HEK293 (cell line): ENCODE results near the gene STRN4.

Source experiments
- CTCF ChIA-PET: fragments of 350-600 bp; formaldehyde crosslinking; extraction: SDS; loops from one replicate; lab custom pipeline; 2021; ENCODE audit warnings: antibody characterized with exemption; lab: Yijun Ruan, JAX
- POLR2A ChIA-PET: fragments of 300-600 bp; formaldehyde crosslinking; extraction: SDS; loops from one replicate; lab custom pipeline; 2020; ENCODE audit warnings: antibody characterized with exemption, inconsistent platforms; lab: Yijun Ruan, JAX
- H3K27ac ChIP-seq: fragments of 200-500 bp; sonication (Bioruptor generic); 2 replicates; pipeline ENCODE4 v1.5.1; 2014; ENCODE audit warnings: low read depth, low read length, control low read depth, inconsistent platforms; ENCODE audit errors: extremely low read depth
- H3K36me3 ChIP-seq, 2 experiments: fragments of 200-500 bp in 1 of 2; sonication (Bioruptor generic) in 1 of 2; 1 replicate in 1 of 2; 2 replicates in 1 of 2; pipeline ENCODE4 v1.5.1; 2014 to 2017; ENCODE audit warnings: inconsistent platforms in 2 of 2, low read length in 2 of 2; ENCODE audit not compliant: control insufficient read depth in 2 of 2, insufficient read depth in 1 of 2
- H3K4me1 ChIP-seq: fragments of 200-500 bp; sonication (Bioruptor generic); 2 replicates; pipeline ENCODE4 v1.5.1; 2014; ENCODE audit warnings: mild to moderate bottlenecking, low read length, inconsistent platforms; ENCODE audit not compliant: control insufficient read depth, insufficient read depth
- H3K4me3 ChIP-seq: 2 replicates; pipeline ENCODE4 v1.5.1; 2011; ENCODE audit warnings: low read depth, mild to moderate bottlenecking, control low read depth, low read length, moderate library complexity
- H3K9me3 ChIP-seq: fragments of 200-500 bp; sonication (Bioruptor generic); 2 replicates; pipeline ENCODE4 v1.5.1; 2014; ENCODE audit warnings: low read depth, low read length, inconsistent platforms; ENCODE audit not compliant: control insufficient read depth, insufficient read depth
- BCL11A ChIP-seq: fragments of 450-650 bp; formaldehyde crosslinking; IDR thresholded peaks from 2 replicates; pipeline ENCODE4 v1.5.1; 2016; ENCODE audit warnings: low read depth, missing biosample characterization, missing genetic modification characterization
- CTCF ChIP-seq: fragments of 450-650 bp; formaldehyde crosslinking; IDR thresholded peaks from 2 replicates; pipeline ENCODE4 v1.5.1; 2016; ENCODE audit warnings: missing biosample characterization, missing genetic modification characterization
- EGR2 ChIP-seq: fragments of 450-650 bp; formaldehyde crosslinking; IDR thresholded peaks from 2 replicates; pipeline ENCODE4 v1.5.1; 2016; ENCODE audit warnings: low read depth, missing biosample characterization, missing genetic modification characterization
- GLIS2 ChIP-seq: fragments of 450-650 bp; formaldehyde crosslinking; IDR thresholded peaks from 2 replicates; pipeline ENCODE4 v1.5.1; 2016; ENCODE audit warnings: missing biosample characterization, missing genetic modification characterization
- KLF1 ChIP-seq: fragments of 450-650 bp; formaldehyde crosslinking; IDR thresholded peaks from 2 replicates; pipeline ENCODE4 v1.5.1; 2016; ENCODE audit warnings: missing biosample characterization, missing genetic modification characterization
- RBAK ChIP-seq: fragments of 450-650 bp; formaldehyde crosslinking; IDR thresholded peaks from 2 replicates; pipeline ENCODE4 v1.5.1; 2016; ENCODE audit warnings: missing biosample characterization, missing genetic modification characterization
- ZBTB11 ChIP-seq: fragments of 450-650 bp; formaldehyde crosslinking; conservative IDR thresholded peaks from 2 replicates; pipeline ENCODE4 v1.5.1; 2016; ENCODE audit warnings: low read depth, missing biosample characterization, missing genetic modification characterization
- ZBTB21 ChIP-seq: fragments of 450-650 bp; formaldehyde crosslinking; IDR thresholded peaks from 2 replicates; pipeline ENCODE4 v1.5.1; 2017; ENCODE audit warnings: missing biosample characterization, missing genetic modification characterization
- ZBTB6 ChIP-seq: fragments of 450-650 bp; formaldehyde crosslinking; IDR thresholded peaks from 2 replicates; pipeline ENCODE4 v1.5.1; 2017; ENCODE audit warnings: missing biosample characterization, missing genetic modification characterization
- ZEB2 ChIP-seq: fragments of 450-650 bp; formaldehyde crosslinking; IDR thresholded peaks from 2 replicates; pipeline ENCODE4 v1.5.1; 2016; ENCODE audit warnings: missing biosample characterization, missing genetic modification characterization
- ZFHX2 ChIP-seq: fragments of 450-650 bp; formaldehyde crosslinking; conservative IDR thresholded peaks from 2 replicates; pipeline ENCODE4 v1.5.1; 2016; ENCODE audit warnings: missing biosample characterization, missing genetic modification characterization
- ZNF155 ChIP-seq: fragments of 450-650 bp; formaldehyde crosslinking; IDR thresholded peaks from 2 replicates; pipeline ENCODE4 v1.5.1; 2016; ENCODE audit warnings: missing biosample characterization, missing genetic modification characterization
- ZNF423 ChIP-seq: fragments of 450-650 bp; formaldehyde crosslinking; IDR thresholded peaks from 2 replicates; pipeline ENCODE4 v1.5.1; 2016; ENCODE audit warnings: missing biosample characterization, missing genetic modification characterization
- ZNF473 ChIP-seq: fragments of 450-650 bp; formaldehyde crosslinking; IDR thresholded peaks from 2 replicates; pipeline ENCODE4 v1.5.1; 2017; ENCODE audit warnings: missing biosample characterization, missing genetic modification characterization
- ZNF626 ChIP-seq: fragments of 450-650 bp; sonication (Bioruptor Pico); formaldehyde crosslinking; IDR thresholded peaks from 2 replicates; pipeline ENCODE4 v1.5.1; 2018; ENCODE audit warnings: missing biosample characterization, missing genetic modification characterization, inconsistent platforms
- ZNF670 ChIP-seq: fragments of 450-650 bp; formaldehyde crosslinking; IDR thresholded peaks from 2 replicates; pipeline ENCODE4 v1.5.1; 2016; ENCODE audit warnings: missing biosample characterization, missing genetic modification characterization, low read depth
- ZNF692 ChIP-seq: fragments of 450-650 bp; formaldehyde crosslinking; IDR thresholded peaks from 2 replicates; pipeline ENCODE4 v1.5.1; 2016; ENCODE audit warnings: missing biosample characterization, missing genetic modification characterization
- TF ChIP-seq, protein P1 (sequence below): IDR thresholded peaks from 2 replicates; pipeline ENCODE4 v1.6.1; 2011; ENCODE audit warnings: mild to moderate bottlenecking, low read depth, low read length, borderline replicate concordance
- TF ChIP-seq, protein P2 (sequence below): fragments of 450-650 bp; IDR thresholded peaks from 2 replicates; pipeline ENCODE4 v1.5.1; 2018; ENCODE audit warnings: missing biosample characterization, mild to moderate bottlenecking, missing genetic modification characterization
- TF ChIP-seq, protein P3 (sequence below): fragments of 450-650 bp; formaldehyde crosslinking; IDR thresholded peaks from 2 replicates; pipeline ENCODE4 v1.5.1; 2016; ENCODE audit warnings: missing biosample characterization, missing genetic modification characterization

Gene STRN4

DNA sequence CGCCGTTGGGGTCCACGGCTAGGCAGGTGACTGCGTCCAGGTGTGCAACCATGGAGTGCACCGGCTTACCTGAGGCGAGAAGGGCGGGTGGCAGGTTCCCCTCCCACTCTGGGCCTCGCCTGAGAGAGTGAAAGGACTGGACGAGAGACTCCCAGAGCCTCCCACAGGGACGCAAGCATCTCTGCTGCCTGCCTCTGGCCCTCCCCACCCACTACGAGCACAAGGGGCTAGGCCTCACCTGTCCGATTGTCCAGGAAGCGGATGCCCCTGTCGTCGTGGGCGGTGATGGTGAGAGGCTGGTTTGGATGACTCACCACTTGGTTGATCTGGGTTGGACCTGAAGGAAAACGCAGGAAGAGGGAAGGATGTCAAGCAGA is 24.3 kb downstream of the STRN4 start:
- Histone ChIP-seq H3K4me1 (no peaks in the 10 kb centered on the region; the same call in 1 of the 2 replicates), H3K27ac (no peak overlapping the region), H3K36me3 (peaks cover 25 to 79% of the 10 kb centered on the region in 2 experiments; a peak in 2 of 3 replicates), H3K9me3 (no peaks in the 10 kb centered on the region), H3K4me3 (no peak overlapping the region)
- POLR2A ChIA-PET: no interaction called here
- CTCF ChIA-PET: no interaction called here
- TF ChIP-seq BCL11A (tag by site-specific recombination) (no peak), KLF1 (no peak), RBAK (tag by site-specific recombination) (no peak), EGR2 (tag by site-specific recombination) (0 out of 2 replicates have a peak, but pooled peaks have one; percentile 15), ZNF692 (tag by site-specific recombination) (no peak), ZBTB6 (no peak), ZFHX2 (tag by site-specific recombination) (peak; percentile 53)
- TF ChIP-seq, protein P1, sequence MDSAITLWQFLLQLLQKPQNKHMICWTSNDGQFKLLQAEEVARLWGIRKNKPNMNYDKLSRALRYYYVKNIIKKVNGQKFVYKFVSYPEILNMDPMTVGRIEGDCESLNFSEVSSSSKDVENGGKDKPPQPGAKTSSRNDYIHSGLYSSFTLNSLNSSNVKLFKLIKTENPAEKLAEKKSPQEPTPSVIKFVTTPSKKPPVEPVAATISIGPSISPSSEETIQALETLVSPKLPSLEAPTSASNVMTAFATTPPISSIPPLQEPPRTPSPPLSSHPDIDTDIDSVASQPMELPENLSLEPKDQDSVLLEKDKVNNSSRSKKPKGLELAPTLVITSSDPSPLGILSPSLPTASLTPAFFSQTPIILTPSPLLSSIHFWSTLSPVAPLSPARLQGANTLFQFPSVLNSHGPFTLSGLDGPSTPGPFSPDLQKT: no peak
- TF ChIP-seq, protein P2, sequence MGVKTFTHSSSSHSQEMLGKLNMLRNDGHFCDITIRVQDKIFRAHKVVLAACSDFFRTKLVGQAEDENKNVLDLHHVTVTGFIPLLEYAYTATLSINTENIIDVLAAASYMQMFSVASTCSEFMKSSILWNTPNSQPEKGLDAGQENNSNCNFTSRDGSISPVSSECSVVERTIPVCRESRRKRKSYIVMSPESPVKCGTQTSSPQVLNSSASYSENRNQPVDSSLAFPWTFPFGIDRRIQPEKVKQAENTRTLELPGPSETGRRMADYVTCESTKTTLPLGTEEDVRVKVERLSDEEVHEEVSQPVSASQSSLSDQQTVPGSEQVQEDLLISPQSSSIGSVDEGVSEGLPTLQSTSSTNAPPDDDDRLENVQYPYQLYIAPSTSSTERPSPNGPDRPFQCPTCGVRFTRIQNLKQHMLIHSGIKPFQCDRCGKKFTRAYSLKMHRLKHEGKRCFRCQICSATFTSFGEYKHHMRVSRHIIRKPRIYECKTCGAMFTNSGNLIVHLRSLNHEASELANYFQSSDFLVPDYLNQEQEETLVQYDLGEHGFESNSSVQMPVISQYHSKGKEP (tag by site-specific recombination): no peak
- TF ChIP-seq, protein P3, sequence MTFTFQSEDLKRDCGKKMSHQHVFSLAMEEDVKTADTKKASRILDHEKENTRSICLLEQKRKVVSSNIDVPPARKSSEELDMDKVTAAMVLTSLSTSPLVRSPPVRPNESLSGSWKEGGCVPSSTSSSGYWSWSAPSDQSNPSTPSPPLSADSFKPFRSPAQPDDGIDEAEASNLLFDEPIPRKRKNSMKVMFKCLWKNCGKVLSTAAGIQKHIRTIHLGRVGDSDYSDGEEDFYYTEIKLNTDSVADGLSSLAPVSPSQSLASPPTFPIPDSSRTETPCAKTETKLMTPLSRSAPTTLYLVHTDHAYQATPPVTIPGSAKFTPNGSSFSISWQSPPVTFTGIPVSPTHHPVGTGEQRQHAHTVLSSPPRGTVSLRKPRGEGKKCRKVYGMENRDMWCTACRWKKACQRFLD (tag by site-specific recombination): no peak

DNA sequence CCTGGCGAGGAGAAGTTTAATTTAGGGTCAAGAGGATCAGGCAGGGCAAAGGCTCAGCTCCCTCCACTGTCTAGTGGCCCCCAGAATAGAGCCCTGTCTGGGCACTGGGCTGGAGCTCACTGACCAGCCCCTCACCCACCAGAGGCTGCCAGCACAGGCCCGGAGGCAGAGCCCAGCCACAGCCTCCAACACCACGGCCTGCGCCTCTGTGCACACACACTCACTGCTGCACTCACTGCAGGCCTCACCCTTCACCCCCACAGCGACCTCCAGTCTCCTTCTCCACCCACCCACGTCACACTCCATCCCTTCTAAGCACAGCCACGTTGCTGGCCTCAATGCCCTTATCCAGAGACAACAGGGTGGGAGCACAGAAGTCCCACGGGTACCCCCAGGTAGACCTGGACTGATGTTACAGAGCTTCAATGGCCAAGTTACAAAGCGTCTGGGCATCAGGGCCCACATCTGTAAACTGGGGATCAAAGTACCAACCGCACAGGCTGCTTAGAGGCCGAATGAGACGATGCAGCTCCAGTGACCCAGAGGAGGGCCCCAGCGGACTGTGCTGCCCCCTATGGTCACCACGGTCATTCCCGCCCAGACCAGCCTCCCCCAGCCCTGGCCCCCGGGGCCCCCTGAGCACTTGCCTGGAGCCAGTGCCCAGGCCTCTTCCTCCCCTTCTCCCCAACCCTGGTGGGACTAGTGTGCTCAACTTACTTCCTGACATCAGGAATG is 24.8 kb downstream of the STRN4 start:
- no peak overlapping the region for H3K27ac ChIP-seq
- no peaks in the 10 kb centered on the region; the same call in 1 of the 2 replicates for H3K4me1 ChIP-seq
- ChIA-PET POLR2A (no interaction called here), CTCF (interaction anchor here (0.5 to 0.9 kb wide), 3 partner anchors 9 to 764 kb away, joined by 3 read pairs; no protein-coding TSS in a partner anchor)
- no peak overlapping the region for H3K4me3 ChIP-seq
- no peaks in the 10 kb centered on the region for H3K9me3 ChIP-seq
- H3K36me3 ChIP-seq: peaks cover 20 to 74% of the 10 kb centered on the region in 2 experiments; a peak in 2 of 3 replicates
- TF ChIP-seq CTCF (tag by site-specific recombination): peak; percentile 64; the same call in 1 of the 2 replicates
- no peak for TF ChIP-seq ZNF423 (tag by site-specific recombination)
- TF ChIP-seq ZNF670 (tag by site-specific recombination): no peak
- TF ChIP-seq ZNF155: no peak
- no peak for TF ChIP-seq ZNF473
- TF ChIP-seq ZEB2 (tag by site-specific recombination): no peak
- peak; percentile 43; the same call in 1 of the 2 replicates for TF ChIP-seq ZFHX2 (tag by site-specific recombination)
- no peak for TF ChIP-seq ZBTB6
- TF ChIP-seq ZBTB11: no peak
- TF ChIP-seq ZBTB21 (tag by site-specific recombination): no peak
- TF ChIP-seq GLIS2 (tag by site-specific recombination): 0 out of 2 replicates have a peak, but pooled peaks have one; percentile 17
- no peak for TF ChIP-seq ZNF626
